Urothelium cell line (cell line): ENCODE data around the gene ZNF483.
"Not testable (repeated sequence)": the region's sequence is repeated elsewhere in the genome, so short reads cannot be mapped to it uniquely, and the experiment has no call there.

Experiments used
- DNase-seq: peaks from one replicate; pipeline ENCODE4 v3.0.0; 2011; ENCODE audit warnings: low spot score, mixed read lengths
- FAIRE-seq: peaks from 2 replicates; lab custom pipeline; 2011; peaks lifted over from hg19 to GRCh38; lab: Jason Lieb, UNC

Gene ZNF483

DNA sequence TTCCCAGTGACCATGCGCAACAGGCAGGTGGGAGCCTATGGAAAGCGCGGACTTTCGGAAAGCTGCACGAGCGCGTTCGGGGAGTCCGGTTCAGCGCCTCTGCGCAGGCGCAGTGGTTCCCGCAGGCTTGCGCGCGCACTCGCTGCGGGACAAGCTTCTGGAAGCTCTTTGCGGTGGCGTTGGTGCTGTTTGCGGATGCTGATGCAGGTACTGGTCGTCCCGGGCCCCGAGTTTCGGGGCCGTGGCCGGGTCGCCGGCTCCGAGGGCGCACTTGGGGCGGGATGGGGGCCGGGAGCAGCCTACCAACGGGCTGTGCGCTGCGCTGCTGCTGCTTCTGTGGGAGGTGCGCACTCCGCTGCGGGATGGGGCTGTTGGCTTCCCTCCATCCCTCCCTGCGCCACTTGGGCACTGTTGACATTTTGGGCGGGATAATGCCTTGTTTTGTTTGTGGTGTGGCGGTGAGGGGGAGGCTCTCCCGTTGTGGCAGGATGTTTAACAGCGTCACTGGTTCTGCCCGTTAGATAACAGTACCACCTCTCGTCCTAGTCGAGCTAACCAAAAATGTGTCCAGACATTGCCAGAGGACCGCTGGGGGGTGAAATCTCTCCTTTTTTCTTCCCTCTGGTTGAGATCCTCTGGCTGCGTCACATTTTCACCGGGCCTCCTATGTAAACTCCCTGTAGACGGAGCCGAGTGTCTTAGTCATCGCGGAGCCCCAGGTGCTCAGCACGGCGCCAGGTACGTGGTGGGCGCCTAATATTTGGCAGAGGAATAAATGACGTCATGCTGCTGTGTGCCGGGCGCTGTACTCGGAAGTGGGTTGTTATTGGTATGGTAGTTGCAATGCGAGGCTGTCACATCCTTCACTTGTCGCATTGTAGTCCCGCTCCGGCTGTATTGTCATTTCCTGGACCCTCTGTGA lies at the start of gene ZNF483:
Gene ZNF483 (plus strand): TSS at position 124 of the 922 bp plus-strand sequence. CDS start 2,217 bp downstream, outside the sequence.
- DNase-seq: peak; percentile 67
- FAIRE-seq: no peak

DNA sequence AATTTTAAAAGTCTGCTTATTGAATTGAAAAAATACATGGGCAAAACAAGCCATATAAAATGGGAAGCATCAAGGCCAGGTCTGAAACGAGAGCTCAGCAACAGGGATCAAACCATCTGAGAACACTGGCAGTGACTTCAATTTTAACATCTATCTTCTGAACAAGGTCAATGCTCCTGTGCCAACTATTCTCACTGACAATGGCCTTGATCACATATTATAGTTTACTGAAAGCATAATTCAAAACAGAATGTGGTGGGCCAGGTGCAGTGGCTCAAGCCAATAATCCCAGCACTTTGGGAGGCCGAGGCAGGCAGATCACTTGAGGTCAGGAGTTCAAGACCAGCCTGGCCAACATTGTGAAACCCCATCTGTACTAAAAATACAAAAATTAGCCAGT lies 49.8 kb upstream of the ZNF483 start:
- FAIRE-seq: no peak

DNA sequence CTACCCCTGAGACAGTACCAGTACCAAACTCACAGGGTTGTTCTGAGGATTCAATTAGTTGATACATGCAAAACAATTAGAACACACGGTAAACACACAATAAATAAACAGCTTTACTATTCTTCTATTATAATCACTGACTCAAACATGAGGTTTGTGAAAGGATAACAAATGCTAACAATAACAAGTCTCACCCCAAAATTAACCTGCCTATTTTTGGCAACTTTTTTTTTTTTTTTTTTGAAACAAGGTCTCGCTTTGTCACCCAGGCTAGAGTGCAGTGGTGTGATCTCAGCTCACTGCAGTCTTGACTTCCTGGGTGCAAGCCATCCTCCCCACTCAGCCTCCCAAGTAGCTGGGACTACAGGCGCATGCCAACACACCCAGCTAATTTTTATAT lies 47.3 kb upstream of the ZNF483 start:
- no peak for FAIRE-seq

More for the DNA sequence above, 49.8 kb upstream of the ZNF483 start:
- no peak for DNase-seq

DNA sequence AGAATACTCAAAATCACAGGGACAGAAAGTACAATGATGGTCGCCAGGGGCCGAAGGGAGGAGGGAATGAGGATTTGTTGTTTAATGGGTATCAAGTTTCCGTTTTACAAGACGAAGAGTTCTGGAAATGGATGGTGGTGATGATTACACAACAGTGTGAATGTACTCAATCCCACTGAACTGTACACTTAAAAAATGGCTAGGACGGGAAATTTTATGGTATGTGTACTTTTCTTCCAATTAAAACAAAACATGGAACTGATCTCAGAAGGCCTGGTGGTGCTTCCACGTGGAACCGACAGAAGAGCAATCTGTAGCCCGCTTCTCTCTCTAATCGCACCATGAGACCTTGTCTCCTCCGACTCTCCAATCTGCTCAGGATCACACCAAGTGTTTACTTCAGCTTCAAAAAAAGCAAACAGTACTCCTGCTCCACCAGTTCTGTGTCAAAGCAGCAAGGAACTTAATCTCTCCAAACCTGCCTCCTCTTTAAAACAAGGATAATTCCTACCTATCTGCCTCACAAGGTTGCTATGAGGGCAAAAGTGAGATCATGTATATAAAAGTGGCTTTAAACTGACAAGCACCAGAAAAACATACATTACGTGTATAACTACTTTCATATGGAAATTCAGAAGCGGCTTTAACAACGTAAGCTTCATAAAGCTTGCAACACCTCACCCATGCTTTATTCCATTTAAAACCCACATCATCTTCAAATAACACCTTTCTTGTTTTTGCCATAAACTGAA lies 42.9 kb upstream of the ZNF483 start:
- FAIRE-seq (no peak), DNase-seq (no peak)

More for the DNA sequence above, 47.3 kb upstream of the ZNF483 start:
- DNase-seq: no peak

DNA sequence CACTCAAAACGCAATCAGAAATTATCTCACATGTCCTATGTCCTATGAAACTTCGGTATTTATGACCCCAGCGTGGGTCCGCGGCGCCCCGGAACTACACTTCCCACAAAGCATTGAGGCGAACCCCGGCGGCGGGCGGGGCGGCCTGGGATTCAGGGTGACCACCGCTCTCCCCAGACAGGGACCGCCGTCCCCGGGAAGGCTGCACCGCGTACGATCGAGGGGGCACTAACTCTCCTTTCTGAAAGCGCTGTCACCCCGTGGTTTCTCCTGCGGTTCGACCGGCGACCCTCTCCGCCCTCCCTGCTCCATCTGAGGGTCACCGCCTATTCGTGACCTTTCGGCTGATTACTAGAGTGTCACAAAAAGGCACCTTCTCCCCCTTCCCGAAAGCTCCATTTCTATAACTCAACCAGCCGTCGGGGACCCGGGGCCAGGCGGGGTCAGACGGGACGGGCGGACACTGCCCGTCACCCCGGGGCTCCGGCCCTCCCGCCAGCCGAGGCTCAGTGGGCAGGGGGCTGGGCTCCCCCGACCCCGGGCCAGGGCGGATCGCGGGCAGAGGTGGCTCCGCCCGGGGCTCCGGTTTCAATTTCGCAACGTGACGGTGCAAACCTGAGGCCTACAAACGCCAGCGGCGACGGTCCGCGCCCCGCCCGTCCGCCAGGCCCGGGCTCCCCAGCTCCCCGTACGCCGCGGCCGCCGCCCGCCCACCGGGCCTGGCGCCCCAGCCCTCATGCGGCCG lies 42.1 kb upstream of the ZNF483 start:
- peak; percentile 62 for DNase-seq

DNA sequence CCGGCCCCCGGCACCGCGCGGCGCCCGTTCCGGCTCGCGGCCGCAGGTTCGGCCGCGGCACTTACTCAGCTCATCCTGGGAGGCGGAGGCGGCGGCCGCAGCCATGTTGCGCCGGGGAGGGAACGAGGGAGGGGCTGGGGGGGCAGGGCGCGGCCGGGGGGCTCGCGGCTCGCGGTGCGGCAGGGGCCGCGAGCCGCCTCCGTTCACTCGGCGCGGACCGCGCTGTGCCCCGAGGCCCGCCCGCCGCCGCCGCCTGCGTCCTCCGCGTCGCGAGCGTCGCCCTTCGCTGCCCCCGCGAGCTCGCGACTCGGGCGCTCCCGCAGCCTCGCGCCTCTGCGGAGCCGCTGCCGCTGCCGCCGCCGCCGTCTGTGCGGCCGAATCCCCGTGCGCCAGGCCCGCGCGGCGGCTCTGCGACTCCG lies 41.5 kb upstream of the ZNF483 start:
- DNase-seq (peak; percentile 67), FAIRE-seq (no peak)

More for the DNA sequence above, 42.1 kb upstream of the ZNF483 start:
- no peak for FAIRE-seq

DNA sequence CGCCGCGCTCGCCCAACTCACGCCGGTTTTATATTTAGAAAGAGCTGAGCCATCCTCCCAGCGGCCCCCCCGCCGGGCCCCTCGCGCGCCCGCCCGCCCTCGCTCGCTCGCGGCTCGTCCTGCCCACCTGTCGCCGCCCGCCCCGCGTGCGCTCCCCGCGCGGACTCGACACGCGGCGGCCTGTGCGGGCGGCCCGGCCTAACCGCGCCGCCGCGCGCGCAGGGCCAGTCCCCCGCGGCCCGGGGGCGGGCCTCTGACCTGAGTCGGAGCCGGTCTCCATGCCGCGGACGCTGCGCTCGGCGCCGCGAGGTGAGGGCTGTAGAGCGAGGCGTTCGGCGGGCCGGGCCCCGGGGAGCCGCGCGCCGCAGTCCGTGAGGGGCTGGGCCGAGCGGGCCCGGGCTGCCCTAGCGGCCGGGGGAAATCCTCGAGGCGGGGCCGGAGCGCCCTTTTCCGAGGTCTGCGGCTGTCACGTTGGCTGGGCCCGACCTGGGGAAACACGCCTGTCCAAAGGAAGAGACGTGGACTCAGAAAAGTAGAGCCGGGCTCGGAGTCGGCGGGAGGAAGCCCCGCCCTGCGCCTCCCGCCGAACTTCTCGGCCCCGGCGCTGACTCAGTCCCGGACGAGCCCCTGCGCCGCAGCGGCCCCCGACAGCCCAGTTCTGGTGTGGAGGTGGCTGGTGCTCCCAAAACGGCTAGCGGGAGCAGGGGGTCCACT lies 41.0 kb upstream of the ZNF483 start, which contains the start of gene ECPAS:
Gene ECPAS (minus strand): TSS at position 526 of the 714 bp plus-strand sequence. CDS start 11,465 bp downstream, outside the sequence.
- DNase-seq: peak; percentile 88
- FAIRE-seq: no peak

DNA sequence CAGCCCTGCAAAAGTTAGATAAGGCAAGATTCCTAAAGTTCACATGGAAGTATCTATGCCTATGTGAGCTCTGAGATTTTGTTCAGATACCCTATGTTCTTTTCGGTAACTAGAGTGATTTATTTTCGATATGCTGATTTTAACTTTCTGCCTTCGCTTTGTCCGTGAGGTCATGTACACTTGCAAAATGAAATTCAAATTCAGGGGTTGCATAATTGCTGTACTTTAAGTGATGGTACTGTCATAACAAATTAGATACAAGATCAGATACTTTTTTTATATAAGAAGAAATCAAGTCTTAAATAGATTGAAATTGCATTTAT lies 40.4 kb upstream of the ZNF483 start:
- DNase-seq (no peak), FAIRE-seq (no peak)

DNA sequence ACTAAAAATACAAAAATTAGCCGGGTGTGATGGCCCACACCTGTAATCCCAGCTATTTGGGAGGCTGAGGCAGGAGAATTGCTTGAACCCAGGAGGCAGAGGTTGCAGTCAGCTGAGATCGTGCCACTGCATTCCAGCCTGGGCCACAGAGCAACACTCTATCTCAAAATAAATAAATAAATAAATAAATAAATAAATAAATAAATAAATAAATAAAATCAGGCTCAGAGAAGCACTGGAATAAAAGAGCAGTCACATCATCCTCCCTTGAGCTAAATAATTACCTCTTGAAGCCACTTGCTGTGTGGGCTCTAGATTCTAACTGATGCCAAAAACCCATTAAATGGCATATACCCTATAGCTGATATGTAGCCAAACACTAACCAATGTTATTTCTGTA lies 27.8 kb upstream of the ZNF483 start:
- FAIRE-seq, DNase-seq: not testable (repeated sequence)

DNA sequence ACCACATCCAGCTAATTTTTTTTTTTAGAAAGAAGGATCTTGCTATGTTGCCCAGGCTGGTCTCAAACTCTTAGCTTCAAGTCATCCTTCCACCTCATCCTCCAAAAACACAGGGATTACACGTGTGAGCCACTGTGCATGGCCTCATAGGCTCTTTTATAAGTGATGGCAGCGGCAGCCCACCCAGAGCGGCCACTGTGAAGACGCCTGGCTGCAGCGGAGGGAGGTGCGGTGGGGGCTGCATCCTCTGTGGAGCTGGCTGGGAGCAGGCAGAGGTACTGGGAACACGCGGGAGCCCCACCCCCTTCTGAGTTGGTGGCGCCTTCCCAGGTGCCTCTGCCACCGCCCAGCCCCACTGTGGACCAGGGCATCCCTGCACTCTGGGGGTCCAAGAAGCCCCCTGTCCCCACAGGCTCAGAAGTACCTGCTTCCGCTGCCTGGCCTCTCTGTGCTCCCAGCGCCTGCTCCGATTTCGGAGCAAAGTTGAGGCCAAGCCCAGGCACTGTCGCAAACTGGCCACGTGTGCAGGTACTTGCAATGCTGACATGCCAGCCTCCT lies 23.9 kb upstream of the ZNF483 start:
- FAIRE-seq (no peak), DNase-seq (no peak)

DNA sequence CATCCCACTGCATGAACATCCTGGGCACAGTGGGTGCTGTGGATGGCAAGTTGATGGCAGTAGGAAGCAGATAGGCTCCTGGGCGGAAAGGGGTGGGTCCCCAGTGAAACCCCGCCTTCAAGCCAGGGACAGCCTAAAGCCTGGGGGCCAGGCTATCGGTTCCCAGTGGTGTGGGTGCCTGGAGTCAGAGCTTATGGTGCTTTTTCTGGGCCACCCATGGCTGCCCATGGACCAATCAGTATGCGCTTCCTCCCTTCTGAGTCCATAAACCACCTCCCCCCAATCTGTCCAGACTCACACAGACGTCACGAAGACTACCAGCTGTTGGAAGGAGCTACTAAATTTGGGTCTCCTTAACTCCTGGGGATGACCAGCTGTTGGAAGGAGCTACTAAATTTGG lies 23.3 kb upstream of the ZNF483 start:
- FAIRE-seq (no peak), DNase-seq (no peak)

DNA sequence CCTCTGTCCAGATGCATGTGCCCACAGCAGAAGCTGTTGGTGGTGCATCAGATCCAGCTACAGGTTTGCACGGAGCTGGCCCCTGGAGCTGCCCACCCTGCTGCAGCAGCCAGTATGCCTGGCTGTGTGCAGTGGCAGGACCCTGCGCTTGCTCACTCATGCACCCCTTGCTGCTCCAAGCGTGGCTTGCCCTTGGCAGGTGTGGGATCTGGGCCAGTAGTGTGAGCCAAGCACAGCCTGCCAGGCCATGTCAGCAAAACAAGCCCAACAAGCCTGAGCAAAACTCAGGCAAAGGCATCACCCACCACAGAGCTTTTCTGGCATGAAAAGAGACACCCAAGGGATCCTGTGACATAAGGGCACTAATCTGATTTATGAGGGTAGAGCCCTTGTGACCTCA lies 22.5 kb upstream of the ZNF483 start:
- FAIRE-seq (no peak), DNase-seq (no peak)

DNA sequence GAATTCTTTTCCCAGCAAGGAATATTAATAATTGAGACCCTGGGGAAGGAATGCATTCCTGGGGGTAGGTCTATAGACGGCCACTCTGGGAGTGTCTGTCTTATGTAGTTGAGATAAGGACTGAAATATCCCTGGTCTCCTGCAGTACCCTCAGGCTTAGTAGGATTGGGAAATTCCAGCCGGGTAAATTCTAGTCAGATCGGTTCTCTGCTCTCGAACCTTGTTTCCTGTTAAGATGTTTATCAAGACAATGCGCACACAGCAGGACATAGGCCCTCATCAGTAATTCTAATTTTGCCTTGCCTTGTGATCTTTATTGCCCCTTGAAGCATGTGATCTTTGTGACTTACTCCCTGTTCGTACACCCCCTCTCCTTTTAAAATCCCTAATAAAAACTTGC lies 13.4 kb upstream of the ZNF483 start:
- not testable (repeated sequence) for FAIRE-seq, DNase-seq

DNA sequence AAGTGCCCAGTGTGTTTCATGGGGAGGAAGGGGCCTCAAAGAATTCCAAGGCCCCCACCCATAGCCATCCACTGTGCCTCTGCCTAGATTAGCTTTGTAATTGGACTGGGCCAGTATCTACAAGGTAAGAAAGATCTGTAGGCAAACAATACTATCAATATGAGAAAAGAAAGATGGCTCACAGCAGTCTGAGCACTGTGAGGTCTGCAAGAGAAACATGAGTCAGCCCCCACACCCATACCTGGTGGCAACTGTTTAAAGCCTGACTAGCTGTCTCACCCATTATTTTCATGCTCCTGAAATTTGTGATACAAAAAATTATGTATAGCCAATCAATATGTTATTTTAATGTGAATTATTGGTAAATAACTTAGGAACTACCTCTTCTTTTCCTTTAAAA lies 10.0 kb upstream of the ZNF483 start:
- DNase-seq (no peak), FAIRE-seq (no peak)

DNA sequence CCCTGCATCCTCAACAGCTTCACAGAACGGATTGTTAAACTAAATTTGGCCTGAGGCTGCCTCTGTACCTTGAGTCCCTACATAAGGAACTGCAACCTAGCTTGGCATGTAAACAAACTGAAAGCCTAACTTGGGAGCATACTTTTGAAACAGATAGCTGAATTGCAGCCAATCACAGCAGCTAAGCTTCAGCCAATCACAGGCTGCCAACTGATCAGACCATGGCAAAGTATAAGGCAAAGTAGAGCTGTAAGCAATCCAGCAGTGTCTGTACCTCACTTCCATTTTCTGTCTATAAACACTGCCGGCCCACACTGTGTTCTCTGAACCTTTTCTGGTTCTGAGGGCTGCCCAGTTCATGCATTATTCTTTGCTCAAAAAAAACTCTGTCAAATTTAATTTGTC lies 8.9 kb upstream of the ZNF483 start:
- FAIRE-seq: no peak
- no peak for DNase-seq

DNA sequence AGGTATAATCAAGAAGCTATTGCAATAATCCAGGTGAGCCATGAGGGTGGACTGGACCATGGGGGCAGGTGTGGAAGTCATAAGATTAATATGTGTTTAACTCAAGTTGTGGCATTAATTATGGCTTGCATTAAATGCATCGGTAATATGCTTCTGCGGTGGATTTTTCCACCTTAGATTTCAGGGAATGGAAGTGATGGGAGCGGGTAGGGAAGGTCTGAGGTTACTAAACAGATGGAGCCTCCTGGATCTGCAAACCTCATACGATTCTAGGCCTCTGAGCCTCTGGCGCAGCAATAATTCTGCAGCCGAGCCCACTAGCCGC lies 286 bp upstream of the ZNF483 start:
- DNase-seq: no peak
- FAIRE-seq: no peak

DNA sequence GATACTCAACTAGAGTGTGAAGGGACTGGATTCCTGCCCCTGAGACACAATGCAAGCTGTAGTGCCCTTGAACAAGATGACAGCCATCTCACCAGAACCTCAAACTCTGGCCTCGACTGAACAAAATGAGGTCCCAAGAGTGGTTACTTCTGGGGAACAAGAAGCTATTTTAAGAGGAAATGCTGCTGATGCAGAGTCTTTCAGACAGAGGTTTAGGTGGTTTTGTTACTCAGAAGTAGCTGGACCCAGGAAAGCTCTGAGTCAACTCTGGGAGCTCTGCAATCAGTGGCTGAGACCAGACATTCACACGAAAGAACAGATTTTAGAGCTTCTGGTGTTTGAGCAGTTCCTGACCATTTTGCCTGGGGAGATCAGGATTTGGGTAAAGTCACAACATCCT lies 2.4 kb downstream of the ZNF483 start:
- FAIRE-seq (no peak), DNase-seq (no peak)

DNA sequence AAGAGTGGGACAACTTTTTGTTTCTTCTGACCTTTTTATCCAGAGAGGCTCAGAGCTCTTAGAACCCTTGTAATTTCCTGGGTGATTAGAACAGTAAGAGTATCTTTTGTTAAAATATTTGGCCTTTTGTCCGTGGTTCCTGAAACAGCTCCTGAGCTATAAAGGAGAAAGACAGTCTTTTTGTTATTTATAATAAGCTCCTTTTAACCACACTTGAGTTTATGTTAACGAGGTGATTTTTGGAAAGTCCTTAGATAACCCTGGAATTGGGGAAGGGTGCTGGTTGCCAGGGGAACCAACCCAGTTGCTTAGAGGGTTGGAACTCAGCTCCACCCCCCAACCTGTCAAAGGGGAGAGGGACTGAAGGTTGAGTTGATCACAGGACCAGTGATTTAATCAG lies 4.8 kb downstream of the ZNF483 start:
- no peak for DNase-seq
- FAIRE-seq: no peak

DNA sequence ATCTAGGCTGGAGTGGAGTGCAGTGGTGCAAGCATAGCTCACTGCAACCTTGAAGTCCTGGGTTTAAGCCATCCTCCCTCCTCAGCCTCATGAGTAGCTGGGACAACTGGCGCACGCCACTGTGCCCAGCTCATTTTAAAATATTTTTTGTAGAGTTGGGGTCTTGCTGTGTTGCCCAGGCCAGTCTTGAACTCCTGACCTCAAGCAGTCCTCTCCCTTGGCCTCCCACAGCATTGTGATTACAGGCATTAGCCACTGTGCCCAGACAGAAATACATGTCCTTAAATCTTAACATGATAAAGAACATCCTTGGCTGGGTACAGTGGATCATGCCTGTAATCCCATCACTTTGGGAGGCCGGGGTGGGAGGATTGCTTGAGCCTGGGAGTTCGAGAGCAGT lies 6.7 kb downstream of the ZNF483 start:
- no peak for FAIRE-seq
- DNase-seq: no peak

DNA sequence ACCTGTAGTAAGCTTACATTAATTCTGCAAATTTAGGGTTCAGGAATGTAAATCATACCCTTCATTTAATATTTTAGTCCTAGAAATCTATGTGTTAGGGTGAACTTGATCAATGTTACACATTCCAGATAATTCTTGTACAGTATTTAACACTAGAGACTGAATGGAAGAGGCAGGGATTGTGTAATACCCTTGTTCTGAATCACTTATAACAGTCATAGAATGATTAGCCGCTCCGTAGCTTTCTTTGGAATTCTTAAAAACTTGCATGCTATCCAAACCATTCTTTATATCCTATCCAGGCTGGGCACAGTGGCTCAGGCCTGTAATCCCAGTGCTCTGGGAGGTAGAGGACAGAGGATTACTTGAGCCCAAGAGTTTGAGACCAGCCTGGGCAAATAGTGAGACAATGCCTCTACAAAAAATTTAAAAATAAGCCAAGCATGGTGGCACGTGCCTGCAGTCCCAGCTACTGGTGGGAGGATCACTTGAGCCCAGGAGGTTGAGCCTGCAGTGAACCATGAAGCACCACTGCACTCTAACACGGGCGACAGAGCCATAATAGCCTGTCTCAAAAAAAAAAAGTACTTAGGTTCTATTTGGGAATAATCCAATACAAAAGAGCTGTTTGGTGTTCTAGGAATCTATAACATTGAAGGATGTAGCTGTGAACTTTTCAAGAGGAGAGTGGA lies 8.3 kb downstream of the ZNF483 start:
- DNase-seq (no peak), FAIRE-seq (no peak)
